ENCODE data around the gene USP11. TPM values are rescaled to one million over a fixed set of nuclear protein-coding genes. Genes with fewer than 3 reads are reported as not detected.

Gene USP11
- total and polyA plus RNA-seq, 2 donors (not counting 1 experiment from before 2014, with no cell fraction given): 63.4 to 136 TPM

DNA sequence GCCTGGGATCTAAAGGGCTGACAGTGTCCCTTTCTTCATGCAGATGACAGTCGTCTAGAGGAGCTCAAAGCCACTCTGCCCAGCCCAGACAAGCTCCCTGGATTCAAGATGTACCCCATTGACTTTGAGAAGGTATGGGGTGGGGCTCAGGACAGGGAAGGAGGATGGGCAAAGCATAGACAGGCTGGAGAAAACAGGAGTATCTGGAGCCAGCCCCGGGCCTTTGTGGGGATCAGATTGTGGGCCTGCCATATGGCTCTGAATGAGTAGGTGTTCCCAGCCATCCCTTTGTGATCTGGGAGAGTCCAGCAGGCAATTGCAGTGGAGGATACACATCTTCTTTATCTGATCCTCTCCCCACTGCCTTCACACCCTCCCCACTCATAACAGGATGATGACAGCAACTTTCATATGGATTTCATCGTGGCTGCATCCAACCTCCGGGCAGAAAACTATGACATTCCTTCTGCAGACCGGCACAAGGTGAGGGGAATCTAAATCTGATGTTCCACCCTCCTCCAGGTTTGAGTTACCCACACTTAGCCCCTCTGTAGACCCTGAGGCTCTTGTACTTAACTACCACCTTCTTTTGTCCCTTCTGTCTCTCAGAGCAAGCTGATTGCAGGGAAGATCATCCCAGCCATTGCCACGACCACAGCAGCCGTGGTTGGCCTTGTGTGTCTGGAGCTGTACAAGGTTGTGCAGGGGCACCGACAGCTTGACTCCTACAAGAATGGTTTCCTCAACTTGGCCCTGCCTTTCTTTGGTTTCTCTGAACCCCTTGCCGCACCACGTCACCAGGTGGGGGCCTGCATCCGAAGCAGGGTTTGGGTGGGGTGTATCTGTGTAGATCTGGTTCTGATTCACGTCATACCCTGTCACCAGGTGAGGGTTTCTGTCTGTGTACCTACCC is 20.2 kb upstream of the USP11 start:
- Histone ChIP-seq H3K9me3 (ENCODE audit: control extremely low read depth in 1 of 3, control insufficient read depth in 2 of 3, insufficient read depth in 1 of 3, low read length in 2 of 3) (no peaks in the 10 kb centered on the region), H3K4me3 (ENCODE audit: control extremely low read depth in 1 of 5, extremely low read depth in 1 of 5, insufficient read depth in 1 of 5, low read depth in 2 of 5, low read length in 4 of 5) (no peak overlapping the region), H3K4me1 (ENCODE audit: control insufficient read depth in 2 of 2, insufficient read depth in 2 of 2, low read length in 2 of 2) (peaks cover 7% of the 10 kb centered on the region in 2 donors), H3K36me3 (replicated peaks in 1 of 2; ENCODE audit: control extremely low read depth in 1 of 2, control insufficient read depth in 1 of 2, extremely low read depth in 1 of 2, insufficient read depth in 2 of 2, low read length in 1 of 2) (peaks cover 0 to 55% of the 10 kb centered on the region in 2 experiments), H3K9ac (ENCODE audit: low read length) (no peak overlapping the region), H3K27ac (ENCODE audit: low read length in 2 of 2) (no peak overlapping the region), H2AFZ (ENCODE audit: insufficient read depth, low read depth, low read length, poor library complexity, severe bottlenecking) (no peak overlapping the region), H3K27me3 (replicated peaks in 1 of 4; ENCODE audit: control extremely low read depth in 1 of 4, control insufficient read depth in 3 of 4, insufficient read depth in 4 of 4, low read length in 3 of 4) (no peaks in the 10 kb centered on the region), H3K4me2 (replicated peaks; ENCODE audit: low read depth, low read length, poor library complexity, severe bottlenecking) (no peak overlapping the region), H4K20me1 (ENCODE audit: control insufficient read depth, insufficient read depth, low read length, poor library complexity, severe bottlenecking) (peaks cover 6% of the 10 kb centered on the region), H3K79me2 (ENCODE audit: control insufficient read depth, insufficient read depth, low read length) (no peaks in the 10 kb centered on the region)
- no peaks in the 10 kb centered on the region for H3K27me3 Mint-ChIP-seq
- no peak for DNase-seq
- no peaks in the 10 kb centered on the region for H3K9me3 Mint-ChIP-seq (ENCODE audit: insufficient read depth)
- TF ChIP-seq, protein P1, sequence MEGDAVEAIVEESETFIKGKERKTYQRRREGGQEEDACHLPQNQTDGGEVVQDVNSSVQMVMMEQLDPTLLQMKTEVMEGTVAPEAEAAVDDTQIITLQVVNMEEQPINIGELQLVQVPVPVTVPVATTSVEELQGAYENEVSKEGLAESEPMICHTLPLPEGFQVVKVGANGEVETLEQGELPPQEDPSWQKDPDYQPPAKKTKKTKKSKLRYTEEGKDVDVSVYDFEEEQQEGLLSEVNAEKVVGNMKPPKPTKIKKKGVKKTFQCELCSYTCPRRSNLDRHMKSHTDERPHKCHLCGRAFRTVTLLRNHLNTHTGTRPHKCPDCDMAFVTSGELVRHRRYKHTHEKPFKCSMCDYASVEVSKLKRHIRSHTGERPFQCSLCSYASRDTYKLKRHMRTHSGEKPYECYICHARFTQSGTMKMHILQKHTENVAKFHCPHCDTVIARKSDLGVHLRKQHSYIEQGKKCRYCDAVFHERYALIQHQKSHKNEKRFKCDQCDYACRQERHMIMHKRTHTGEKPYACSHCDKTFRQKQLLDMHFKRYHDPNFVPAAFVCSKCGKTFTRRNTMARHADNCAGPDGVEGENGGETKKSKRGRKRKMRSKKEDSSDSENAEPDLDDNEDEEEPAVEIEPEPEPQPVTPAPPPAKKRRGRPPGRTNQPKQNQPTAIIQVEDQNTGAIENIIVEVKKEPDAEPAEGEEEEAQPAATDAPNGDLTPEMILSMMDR (IDR thresholded peaks at IDR 0.05): no peak
- TF ChIP-seq EZH2 (IDR thresholded peaks at IDR 0.05; ENCODE audit: borderline replicate concordance, insufficient read depth, low read depth, low read length, poor library complexity, severe bottlenecking): no peak
- intact Hi-C loops (cut with micrococcal nuclease): loop anchor here (10.0 kb wide), 1 partner anchor 1702 kb away; the partner anchor contains the start of genes PIM2 and SLC35A2
- ATAC-seq (ENCODE audit: low read depth): no peak
- H3K27ac Mint-ChIP-seq: no peak overlapping the region
- CTCF ChIA-PET: no interaction called here
- no peak overlapping the region for H3K4me3 Mint-ChIP-seq
- WGBS (ENCODE audit: insufficient coverage): 100% methylated on average over 3 of the region's 12 CpGs
- peaks cover 13% of the 10 kb centered on the region for H3K4me1 Mint-ChIP-seq
- POLR2A ChIA-PET: no interaction called here

All from B cell (primary cell).